IMR-90 (cell line): ENCODE measurements around the gene PPM1H. TPM values are rescaled to one million over a fixed set of nuclear protein-coding genes. Genes with fewer than 3 reads are reported as not detected.
A peak's percentile ranks its signal among the peaks of the same experiment; 100 is the strongest.

ENCODE experiments used
- ATAC-seq: fragments of 200-7000 bp; cut with Tn5 transposase; 2 replicates; pipeline ENCODE4 v1.9.1; 2020; ENCODE audit warnings: low read depth, mild to moderate bottlenecking, moderate library complexity
- BruUV-seq: library from RNA; stranded (reverse); fragments of 400-500 nt; replicated peaks from 2 replicates; lab custom pipeline; 2021; lab: Mats Ljungman, UMichigan
- CTCF ChIA-PET: fragments of 300-600 bp; formaldehyde crosslinking; extraction: SDS; loops from one replicate; lab custom pipeline; 2021; ENCODE audit warnings: antibody characterized with exemption; lab: Yijun Ruan, JAX
- POLR2A ChIA-PET: fragments of 300-600 bp; sonication (Branson Sonifier 250); formaldehyde crosslinking; loops from one replicate; lab custom pipeline; 2022; ENCODE audit warnings: antibody characterized with exemption; ENCODE audit not compliant: unreplicated experiment; lab: Charles Lee
- DNase-seq: peaks from one replicate; pipeline ENCODE4 v3.0.0; 2013
- H2AFZ ChIP-seq: replicated peaks from 2 replicates; pipeline ENCODE3; 2013; ENCODE audit warnings: low read length, mild to moderate bottlenecking; ENCODE audit not compliant: poor library complexity
- H2AK5ac ChIP-seq: 2 replicates; pipeline ENCODE4 v1.6.1; 2013; ENCODE audit warnings: low read depth, low read length, inconsistent platforms
- H2AK9ac ChIP-seq: replicated peaks from 2 replicates; pipeline ENCODE3; 2013; ENCODE audit warnings: mild to moderate bottlenecking, low read depth, low read length, moderate library complexity; ENCODE audit not compliant: poor library complexity
- H2BK120ac ChIP-seq: 2 replicates; pipeline ENCODE4 v1.6.1; 2013; ENCODE audit warnings: low read depth, low read length, inconsistent platforms
- H2BK15ac ChIP-seq: 3 replicates; pipeline ENCODE4 v1.6.1; 2013; ENCODE audit warnings: low read depth, low read length, inconsistent platforms
- H2BK20ac ChIP-seq: 2 replicates; pipeline ENCODE4 v1.6.1; 2013; ENCODE audit warnings: low read depth, mild to moderate bottlenecking, inconsistent platforms, low read length, moderate library complexity
- H2BK5ac ChIP-seq: 2 replicates; pipeline ENCODE4 v1.6.1; 2013; ENCODE audit warnings: mild to moderate bottlenecking, low read depth, low read length, inconsistent platforms; ENCODE audit not compliant: poor library complexity, severe bottlenecking
- H3K14ac ChIP-seq: replicated peaks from 2 replicates; pipeline ENCODE4 v1.6.1; 2013; ENCODE audit warnings: low read depth, low read length, inconsistent platforms
- H3K18ac ChIP-seq: 2 replicates; pipeline ENCODE4 v1.6.1; 2013; ENCODE audit warnings: low read depth, low read length, control low read depth
- H3K23ac ChIP-seq: 2 replicates; pipeline ENCODE4 v1.6.1; 2013; ENCODE audit warnings: low read depth, low read length, inconsistent platforms
- H3K27ac ChIP-seq: 2 replicates; pipeline ENCODE4 v1.5.1; 2013; ENCODE audit warnings: mild to moderate bottlenecking, control low read depth, low read length; ENCODE audit not compliant: insufficient read depth
- H3K27me3 ChIP-seq: 2 replicates; pipeline ENCODE4 v1.6.1; 2013; ENCODE audit warnings: low read length; ENCODE audit not compliant: control insufficient read depth, insufficient read depth
- H3K36me3 ChIP-seq: 2 replicates; pipeline ENCODE4 v1.6.1; 2013; ENCODE audit warnings: low read length, mixed read lengths; ENCODE audit not compliant: control insufficient read depth, insufficient read depth
- H3K4ac ChIP-seq: 2 replicates; pipeline ENCODE4 v1.6.1; 2013; ENCODE audit warnings: low read depth, low read length, inconsistent platforms
- H3K4me1 ChIP-seq: 2 replicates; pipeline ENCODE4 v1.6.1; 2013; ENCODE audit warnings: low read length, mixed read lengths; ENCODE audit not compliant: control insufficient read depth, insufficient read depth
- H3K4me2 ChIP-seq: 2 replicates; pipeline ENCODE4 v1.6.1; 2013; ENCODE audit warnings: low read depth, mild to moderate bottlenecking, control low read depth, low read length, moderate library complexity
- H3K4me3 ChIP-seq: 2 replicates; pipeline ENCODE4 v1.5.1; 2013; ENCODE audit warnings: low read depth, mild to moderate bottlenecking, control low read depth, low read length, moderate library complexity; ENCODE audit not compliant: insufficient read depth
- H3K56ac ChIP-seq: 2 replicates; pipeline ENCODE4 v1.6.1; 2013; ENCODE audit warnings: low read length, inconsistent platforms; ENCODE audit not compliant: insufficient read depth; ENCODE audit errors: extremely low read depth
- H3K79me1 ChIP-seq, 2 experiments: 2 replicates each; pipeline ENCODE4 v1.6.1; 2013; ENCODE audit warnings: low read length in 2 of 2, inconsistent platforms in 1 of 2, low read depth in 1 of 2
- H3K9ac ChIP-seq: 2 replicates; pipeline ENCODE4 v1.6.1; 2013; ENCODE audit warnings: low read depth, low read length, control low read depth
- H3K9me1 ChIP-seq: 2 replicates; pipeline ENCODE4 v1.6.1; 2013; ENCODE audit warnings: low read length, inconsistent platforms; ENCODE audit not compliant: insufficient read depth
- H3K9me3 ChIP-seq: 2 replicates; pipeline ENCODE4 v1.6.1; 2013; ENCODE audit warnings: low read length; ENCODE audit not compliant: control insufficient read depth, insufficient read depth
- H4K20me1 ChIP-seq: 2 replicates; pipeline ENCODE4 v1.6.1; 2013; ENCODE audit warnings: low read length, inconsistent platforms; ENCODE audit not compliant: insufficient read depth
- H4K5ac ChIP-seq: 2 replicates; pipeline ENCODE4 v1.6.1; 2013; ENCODE audit warnings: mild to moderate bottlenecking, low read depth, low read length, control low read depth
- H4K8ac ChIP-seq, 2 experiments: 2 replicates each; pipeline ENCODE4 v1.6.1; 2013; ENCODE audit warnings: low read depth in 2 of 2, low read length in 2 of 2, control low read depth in 1 of 2, inconsistent platforms in 1 of 2
- H4K91ac ChIP-seq: 2 replicates; pipeline ENCODE4 v1.6.1; 2013; ENCODE audit warnings: low read depth, low read length, inconsistent platforms; ENCODE audit not compliant: insufficient read depth
- BHLHE40 ChIP-seq: fragments of 150-350 bp; IDR thresholded peaks from 2 replicates; pipeline ENCODE4 v1.6.1; 2016; ENCODE audit warnings: mild to moderate bottlenecking, low read depth, low read length
- CEBPB ChIP-seq: IDR thresholded peaks from 2 replicates; pipeline ENCODE4 v1.6.1; 2012; ENCODE audit warnings: low read depth, low read length, improper control_type of control experiment
- CHD1 ChIP-seq: IDR thresholded peaks from 2 replicates; pipeline ENCODE4 v1.6.1; 2012; ENCODE audit warnings: low read depth, low read length, improper control_type of control experiment
- FOS ChIP-seq: fragments of 150-350 bp; IDR thresholded peaks from 2 replicates; pipeline ENCODE4 v1.6.1; 2016; ENCODE audit warnings: low read depth, low read length
- MAFK ChIP-seq: IDR thresholded peaks from 2 replicates; pipeline ENCODE4 v1.6.1; 2012; ENCODE audit warnings: low read depth, low read length, improper control_type of control experiment
- MAZ ChIP-seq: IDR thresholded peaks from 2 replicates; pipeline ENCODE4 v1.6.1; 2012; ENCODE audit warnings: low read depth, mild to moderate bottlenecking, low read length, improper control_type of control experiment, moderate library complexity, borderline replicate concordance
- MXI1 ChIP-seq: IDR thresholded peaks from 2 replicates; pipeline ENCODE4 v1.6.1; 2012; ENCODE audit warnings: low read depth, mild to moderate bottlenecking, low read length, moderate library complexity, borderline replicate concordance
- NFE2L2 ChIP-seq: fragments of 150-350 bp; IDR thresholded peaks from 2 replicates; pipeline ENCODE4 v1.6.1; 2016; ENCODE audit warnings: low read depth, mild to moderate bottlenecking, low read length
- POLR2A ChIP-seq: IDR thresholded peaks from 2 replicates; pipeline ENCODE4 v1.6.1; 2012; ENCODE audit warnings: mild to moderate bottlenecking, low read depth, low read length
- RAD21 ChIP-seq: IDR thresholded peaks from 2 replicates; pipeline ENCODE4 v1.6.1; 2012; ENCODE audit warnings: low read length, improper control_type of control experiment
- RCOR1 ChIP-seq: IDR thresholded peaks from 2 replicates; pipeline ENCODE4 v1.6.1; 2012; ENCODE audit warnings: mild to moderate bottlenecking, low read length, improper control_type of control experiment; ENCODE audit not compliant: insufficient replicate concordance
- SMC3 ChIP-seq: fragments of 150-350 bp; IDR thresholded peaks from 2 replicates; pipeline ENCODE4 v1.6.1; 2016; ENCODE audit warnings: low read depth, mild to moderate bottlenecking, antibody characterized with exemption, low read length, moderate library complexity
- USF2 ChIP-seq: fragments of 150-350 bp; IDR thresholded peaks from 2 replicates; pipeline ENCODE4 v1.6.1; 2017; ENCODE audit warnings: mild to moderate bottlenecking, antibody characterized with exemption, low read length, low read depth
- WGBS, 2 experiments: methylation state at CpG; one replicate each; pipeline versions ENCODE4 v1.1.5 to v1.1.7; 2013; ENCODE audit warnings: missing lambda C conversion rate in 2 of 2; ENCODE audit not compliant: insufficient read length in 1 of 2; ENCODE audit errors: extremely low coverage in 2 of 2; 5-methylcytosine and 5-hydroxymethylcytosine counted together
- dilution Hi-C: fragments of 300-500 bp; cut with HindIII; formaldehyde crosslinking; loops from one replicate; pipeline ENCODE4 v1.14.3; 2018; ENCODE audit warnings: low sequenced_read_pairs; ENCODE audit not compliant: unreplicated experiment
- in situ Hi-C: fragments of 300-500 bp; cut with MboI; formaldehyde crosslinking; loops from 3 replicates; pipeline ENCODE4 v1.14.3; 2019; ENCODE audit warnings: low sequenced_read_pairs, inconsistent platforms, mixed read lengths
- intact Hi-C: fragments of 100-400 bp; cut with micrococcal nuclease; formaldehyde crosslinking; loops from 2 replicates; pipeline ENCODE4 v1.10.0; 2022
- polyA plus RNA-seq, 3 experiments: library from polyadenylated mRNA; depleted of rRNA; stranded (reverse); fragments of >200 nt; gene quantifications; 2 replicates each; pipeline ENCODE4 v1.2.3, GENCODE V29; 2012; ENCODE audit warnings: low replicate concordance in 1 of 3
- total RNA-seq: library from RNA; depleted of rRNA; stranded (reverse); fragments of >200 nt; gene quantifications from 2 replicates; pipeline ENCODE4 v1.2.3, GENCODE V29; 2012

PPM1H gene
- total and polyA plus RNA-seq, 2 of the 4 experiments (the other 2 are of a cell fraction) = 0.14 to 0.18 TPM

- H3K4me2 ChIP-seq = no peak overlapping the region
- no peak overlapping the region for H2BK5ac ChIP-seq
- no peak overlapping the region for H3K56ac ChIP-seq
- H3K4ac ChIP-seq = no peak overlapping the region
- no peak for DNase-seq
- H2BK15ac ChIP-seq = no peak overlapping the region
- intact Hi-C loops = no loop called here
- H3K23ac ChIP-seq = no peak overlapping the region
- peaks cover 7% of the 10 kb centered on the region for H3K4me1 ChIP-seq
- no peak overlapping the region for H2BK20ac ChIP-seq
- dilution Hi-C loops = loop anchor here (25.0 kb wide), 1 partner anchor 197 kb away; no protein-coding TSS in a partner anchor
- 79% methylated on average over 2 of the region's 6 CpGs; no CpG with 5 or more reads in 1 of the 2 experiments for WGBS, 2 experiments
- ChIA-PET POLR2A (no interaction called here), CTCF (interaction anchor here (1.3 to 1.6 kb wide), 2 partner anchors 10 to 11 kb away, joined by 3 to 6 read pairs; no protein-coding TSS in a partner anchor)
- no peak overlapping the region for H4K5ac ChIP-seq
- H3K9me1 ChIP-seq = peaks cover 10% of the 10 kb centered on the region; the same call in 1 of the 2 replicates
- no peak for ATAC-seq
- H3K27me3 ChIP-seq = no peaks in the 10 kb centered on the region
- no peak overlapping the region for H2AFZ ChIP-seq
- BruUV-seq = no TSS peak
- H3K9ac ChIP-seq = no peak overlapping the region
- no peak overlapping the region for H3K18ac ChIP-seq
- H2AK5ac ChIP-seq = peak overlapping the region; percentile 27; the same call in 1 of the 2 replicates
- no peak overlapping the region for H3K4me3 ChIP-seq
- H3K36me3 ChIP-seq = no peaks in the 10 kb centered on the region
- H3K14ac ChIP-seq = no peak overlapping the region
- no peak overlapping the region for H3K27ac ChIP-seq
- no peaks in the 10 kb centered on the region for H4K20me1 ChIP-seq
- H4K8ac ChIP-seq = no peak overlapping the region; a peak in 1 of 4 replicates
- in situ Hi-C loops = no loop called here
- no peaks in the 10 kb centered on the region for H3K9me3 ChIP-seq
- TF ChIP-seq RCOR1 = no peak
- TF ChIP-seq MXI1 = no peak
- TF ChIP-seq CEBPB = no peak
- TF ChIP-seq RAD21 = no peak
- no peak for TF ChIP-seq NFE2L2
- no peak for TF ChIP-seq USF2
- no peak for TF ChIP-seq POLR2A
- no peak for TF ChIP-seq SMC3
- no peak for TF ChIP-seq BHLHE40
- TF ChIP-seq FOS = no peak
- no peak for TF ChIP-seq MAZ
- no peak for TF ChIP-seq CHD1
- TF ChIP-seq MAFK = no peak
- H4K91ac ChIP-seq = no peak overlapping the region
- H2AK9ac ChIP-seq = no peak overlapping the region
- no peak overlapping the region for H2BK120ac ChIP-seq
- no peaks in the 10 kb centered on the region for H3K79me1 ChIP-seq
Measured at GRCh38 chr12:62783881-62784280, 151.1 kb downstream of the PPM1H start.
